ENCODE measurements around the gene CDHR2.

DNA sequence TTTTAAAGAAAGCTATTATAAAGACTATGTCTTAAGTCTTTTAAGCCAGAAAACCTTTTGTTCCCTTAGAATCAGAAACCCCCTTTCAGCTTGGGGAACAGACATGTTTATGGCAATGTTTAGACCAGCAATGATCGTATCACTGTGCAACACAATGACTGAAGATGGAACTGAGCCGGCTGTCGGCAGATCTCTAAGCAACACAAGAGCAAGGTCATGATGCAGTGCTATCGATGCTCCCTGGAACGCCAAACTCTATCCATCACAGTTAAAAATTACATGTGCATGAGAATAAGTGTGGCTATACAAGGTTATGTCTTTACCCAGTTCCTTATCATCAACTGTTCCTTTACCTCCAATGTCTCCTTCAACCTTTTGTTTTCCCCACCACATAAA is 10.2 kb upstream of the CDHR2 start:
- TF ChIP-seq ZBTB8A (CRISPR knock-in tag; IDR thresholded peaks at IDR 0.05; ENCODE audit: borderline replicate concordance, low read depth): no peak
- no peak for TF ChIP-seq FIP1L1 (IDR thresholded peaks at IDR 0.05; ENCODE audit: borderline replicate concordance, insufficient read depth, low read depth, low read length)
- TF ChIP-seq ZNF232 (CRISPR knock-in tag; IDR thresholded peaks at IDR 0.05; ENCODE audit: borderline replicate concordance): no peak
- no peak for TF ChIP-seq TAF1 (CRISPR knock-in tag; IDR thresholded peaks at IDR 0.05)
- no peak for TF ChIP-seq FOXK2 (IDR thresholded peaks at IDR 0.05)

All from HepG2 (cell line).